Heart left ventricle (tissue), 13 donors: Measurements from ENCODE around the gene SH3BGRL3.

Source experiments
- POLR2A ChIP-seq, 2 donors: fragments of 450-650 bp; IDR thresholded peaks; one replicate each; pipeline ENCODE4 v1.6.1; 2017; ENCODE audit warnings: antibody characterized with exemption in 2 of 2, mild to moderate bottlenecking in 2 of 2, moderate library complexity in 2 of 2
- TF ChIP-seq, protein P1 (sequence below), 12 donors: fragments of 200-600 bp; sonication (generic) in 4 of 12; IDR thresholded peaks; one replicate each; pipeline versions ENCODE4 v1.5.0 to v1.8.0; 2018 to 2022; ENCODE audit warnings: antibody characterized with exemption in 12 of 12, mild to moderate bottlenecking in 5 of 12
- donor health status: ischemic (EF 13 %, LVEDD 7.1; RV severe dilation, severe dysfunction).
- donor health status: DM: no; HTN: yes; CAD: no.
- donor health status: DM: no; HTN: no; CAD: no.
- donor health status: ischemic (EF 25% LVEDD 6.9; RV normal size, moderate dysfunction).
- donor health status: ischemic (EF 25% LVEDD 5.7; RV mildly dilated, moderate dysfunction).
- donor health status: ischemic (EF 35%, LVEDD 5.7; RV mildly dilated, moderate dysfunction).
- donor health status: nonischemic (EF 11% LVEDD 7.7; RV severe dilation, severe dysfunction).
- donor health status: DM: yes; HTN: yes; CAD: no.
- donor health status: PGD.
- donor health status: ischemic (EF 29% LVEDD 5.4; RV normal size, mild dysfunction).
- donor health status: nonischemic (EF 23%, LVEDD 6.1; RV moderate dilation, normal function).

DNA sequence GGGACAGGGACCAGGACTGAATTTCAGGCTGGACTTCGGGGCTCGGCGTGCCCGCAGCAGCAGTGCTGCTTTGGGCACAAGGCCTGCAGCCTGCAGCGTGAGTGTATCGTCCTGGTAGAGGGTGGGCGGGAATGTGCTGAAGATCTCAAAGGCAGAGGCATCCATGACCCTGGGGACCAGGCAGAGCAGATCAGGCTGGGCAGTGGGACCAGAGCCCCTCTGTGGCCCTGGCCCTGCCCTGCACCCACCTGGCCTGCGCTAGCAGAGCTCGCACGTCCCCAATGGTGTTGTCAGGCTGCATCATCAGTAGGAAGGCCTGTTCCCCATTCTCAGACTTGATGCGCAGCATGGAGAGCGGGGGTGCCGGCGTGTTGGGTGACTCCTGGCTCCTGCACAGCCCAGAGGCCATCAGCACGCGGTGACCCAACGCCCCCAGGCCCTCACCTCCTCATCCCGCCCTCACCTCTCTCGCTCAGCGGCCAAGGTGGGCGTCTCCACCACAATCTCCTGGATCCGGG lies 2.6 kb downstream of the SH3BGRL3 start:
- TF ChIP-seq, protein P1, sequence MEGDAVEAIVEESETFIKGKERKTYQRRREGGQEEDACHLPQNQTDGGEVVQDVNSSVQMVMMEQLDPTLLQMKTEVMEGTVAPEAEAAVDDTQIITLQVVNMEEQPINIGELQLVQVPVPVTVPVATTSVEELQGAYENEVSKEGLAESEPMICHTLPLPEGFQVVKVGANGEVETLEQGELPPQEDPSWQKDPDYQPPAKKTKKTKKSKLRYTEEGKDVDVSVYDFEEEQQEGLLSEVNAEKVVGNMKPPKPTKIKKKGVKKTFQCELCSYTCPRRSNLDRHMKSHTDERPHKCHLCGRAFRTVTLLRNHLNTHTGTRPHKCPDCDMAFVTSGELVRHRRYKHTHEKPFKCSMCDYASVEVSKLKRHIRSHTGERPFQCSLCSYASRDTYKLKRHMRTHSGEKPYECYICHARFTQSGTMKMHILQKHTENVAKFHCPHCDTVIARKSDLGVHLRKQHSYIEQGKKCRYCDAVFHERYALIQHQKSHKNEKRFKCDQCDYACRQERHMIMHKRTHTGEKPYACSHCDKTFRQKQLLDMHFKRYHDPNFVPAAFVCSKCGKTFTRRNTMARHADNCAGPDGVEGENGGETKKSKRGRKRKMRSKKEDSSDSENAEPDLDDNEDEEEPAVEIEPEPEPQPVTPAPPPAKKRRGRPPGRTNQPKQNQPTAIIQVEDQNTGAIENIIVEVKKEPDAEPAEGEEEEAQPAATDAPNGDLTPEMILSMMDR (IDR thresholded peaks at IDR 0.05), result no peak
- no peak for TF ChIP-seq POLR2A (IDR thresholded peaks at IDR 0.05)
